GM12892 (cell line): ENCODE results near the gene SMAD6.

Experiments
- POLR2A ChIP-seq: IDR thresholded peaks from 2 replicates; pipeline ENCODE4 v1.6.1; 2011; ENCODE audit warnings: low read depth, low read length, control low read depth
- POLR2AphosphoS5 ChIP-seq: IDR thresholded peaks from 2 replicates; pipeline ENCODE4 v1.6.1; 2011; ENCODE audit warnings: low read depth, low read length, control low read depth
- TAF1 ChIP-seq: IDR thresholded peaks from 2 replicates; pipeline ENCODE4 v1.6.1; 2011; ENCODE audit warnings: low read depth, mild to moderate bottlenecking, control low read depth, low read length, borderline replicate concordance

DNA sequence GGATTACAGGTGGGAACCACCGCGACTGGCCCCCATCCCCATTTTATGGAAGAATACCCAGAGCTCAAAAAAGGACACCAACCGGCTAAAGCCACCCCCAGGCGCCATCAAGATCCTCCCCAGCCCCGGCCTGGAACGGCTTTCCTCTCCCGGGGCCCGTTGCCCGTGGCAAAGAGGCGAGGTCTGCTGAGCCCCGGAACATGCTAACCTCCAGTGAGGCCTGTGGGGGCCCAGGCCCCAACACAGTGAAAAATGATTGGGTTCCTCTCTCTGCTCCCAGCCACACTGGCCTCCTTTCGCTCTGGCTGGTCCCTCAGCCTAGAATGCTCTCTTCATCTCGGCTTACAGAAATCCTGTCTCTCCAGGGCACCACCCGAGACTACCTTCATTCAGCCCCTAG is 46.5 kb upstream of the SMAD6 start:
- no peak for TF ChIP-seq POLR2AphosphoS5
- no peak for TF ChIP-seq POLR2A
- TF ChIP-seq TAF1: no peak
